Stimulated activated memory B cell treated with anti-CD40 and anti-IgM and Interleukin-4, amounts not matched to agents 10 μg/mL and 1 μg/mL and 100 μg/mL, for 72 hours (primary cell): Measurements from ENCODE around the gene COG5.
A peak's percentile ranks its signal among the peaks of the same experiment; 100 is the strongest.

Experiments
- ATAC-seq: fragments of 150-1000 bp; cut with Tn5 transposase; 2 replicates; pipeline ENCODE4 v1.10.0; 2021
- H3K27ac Mint-ChIP-seq: one replicate; pipeline ENCODE4 v1.8.0; 2022; ENCODE audit warnings: mild to moderate bottlenecking, mixed read lengths
- H3K27me3 Mint-ChIP-seq: one replicate; pipeline ENCODE4 v1.8.0; 2022; ENCODE audit warnings: mixed read lengths
- H3K36me3 Mint-ChIP-seq: one replicate; pipeline ENCODE4 v1.8.0; 2022; ENCODE audit warnings: mixed read lengths
- H3K4me1 Mint-ChIP-seq: one replicate; pipeline ENCODE4 v1.8.0; 2022; ENCODE audit warnings: mixed read lengths
- H3K4me3 Mint-ChIP-seq: one replicate; pipeline ENCODE4 v1.8.0; 2022; ENCODE audit warnings: mild to moderate bottlenecking, moderate library complexity, mixed read lengths
- H3K9me3 Mint-ChIP-seq: one replicate; pipeline ENCODE4 v1.8.0; 2022; ENCODE audit warnings: mixed read lengths

COG5 gene

DNA sequence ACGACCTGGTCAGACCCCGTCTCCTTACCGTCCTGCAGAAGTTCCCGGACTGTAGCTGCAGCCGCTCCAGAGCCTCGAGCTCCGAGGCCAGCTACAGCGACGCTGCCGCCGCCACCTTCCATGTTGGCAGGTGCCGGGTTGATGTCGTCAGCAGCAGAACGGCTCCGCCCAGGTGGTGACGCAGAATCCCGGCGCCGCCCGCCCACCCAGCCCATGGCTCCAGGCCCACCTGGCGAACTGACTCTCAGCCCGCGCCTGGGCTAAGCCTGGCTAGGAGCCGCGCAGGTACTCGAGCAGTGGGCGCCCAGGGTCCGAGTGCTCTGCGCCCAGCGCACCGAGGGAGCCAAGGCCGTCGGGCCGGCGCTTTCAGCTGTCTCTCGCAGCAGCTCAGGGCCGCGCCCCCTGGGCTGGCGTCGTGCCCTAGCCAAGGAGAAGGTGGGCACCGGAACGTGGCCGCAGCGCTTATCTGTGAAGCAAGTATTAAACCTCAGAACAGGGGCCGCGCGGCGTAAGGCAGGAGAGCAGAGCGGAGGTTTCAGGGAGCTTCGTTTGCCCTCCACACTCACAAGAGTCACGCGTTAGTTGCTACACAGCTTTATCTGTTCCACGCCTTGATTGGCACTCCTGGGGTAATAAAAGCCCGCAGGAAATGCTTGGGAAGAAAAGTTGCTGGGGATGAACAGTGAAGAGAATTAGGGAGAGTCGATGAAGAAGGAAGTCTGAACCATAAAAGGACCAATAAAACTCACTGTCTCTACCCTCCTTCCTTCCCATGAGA lies at the start of gene COG5, which contains the start of gene DUS4L:
Gene COG5 (minus strand): TSS at position 146 of the 778 bp plus-strand sequence. CDS start 24 bp downstream, at position 122.
Gene DUS4L (plus strand): TSS at position 197 of the 778 bp plus-strand sequence. CDS start 3,100 bp downstream, outside the sequence.
- peak within 1 kb of the TSS; percentile 96 for H3K4me3 Mint-ChIP-seq
- H3K9me3 Mint-ChIP-seq, result no peaks in the 10 kb centered on the region
- H3K27me3 Mint-ChIP-seq, result no peaks in the 10 kb centered on the region
- ATAC-seq, result peak; percentile 95
- H3K36me3 Mint-ChIP-seq, result peaks cover 11% of the 10 kb centered on the region
- H3K27ac Mint-ChIP-seq, result peak within 1 kb of the TSS; percentile 88
- peaks cover 62% of the 10 kb centered on the region for H3K4me1 Mint-ChIP-seq

DNA sequence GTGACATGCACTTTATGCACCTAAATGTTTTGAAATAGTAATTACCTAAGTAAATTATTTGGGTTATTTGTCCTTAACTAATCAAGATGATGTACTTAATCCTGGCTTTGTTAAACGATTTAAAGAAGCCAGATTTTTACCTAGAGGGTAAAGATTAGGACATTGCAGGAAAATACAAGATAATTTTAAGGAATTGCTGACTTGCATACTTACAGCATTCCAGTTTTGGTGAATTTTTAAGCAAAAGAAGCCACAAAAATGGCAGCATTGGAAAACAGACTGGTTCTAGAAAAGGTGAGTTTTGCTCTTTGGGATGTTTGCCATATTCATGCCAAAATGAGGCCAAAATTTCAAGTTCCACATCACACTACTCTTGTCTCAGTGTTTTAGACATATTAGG lies 49.7 kb upstream of the COG5 start:
- H3K27ac Mint-ChIP-seq, result no peak overlapping the region
- H3K36me3 Mint-ChIP-seq, result peaks cover 31% of the 10 kb centered on the region
- no peak for ATAC-seq
- no peak overlapping the region for H3K4me3 Mint-ChIP-seq
- no peaks in the 10 kb centered on the region for H3K27me3 Mint-ChIP-seq
- no peaks in the 10 kb centered on the region for H3K4me1 Mint-ChIP-seq
- H3K9me3 Mint-ChIP-seq, result no peaks in the 10 kb centered on the region

DNA sequence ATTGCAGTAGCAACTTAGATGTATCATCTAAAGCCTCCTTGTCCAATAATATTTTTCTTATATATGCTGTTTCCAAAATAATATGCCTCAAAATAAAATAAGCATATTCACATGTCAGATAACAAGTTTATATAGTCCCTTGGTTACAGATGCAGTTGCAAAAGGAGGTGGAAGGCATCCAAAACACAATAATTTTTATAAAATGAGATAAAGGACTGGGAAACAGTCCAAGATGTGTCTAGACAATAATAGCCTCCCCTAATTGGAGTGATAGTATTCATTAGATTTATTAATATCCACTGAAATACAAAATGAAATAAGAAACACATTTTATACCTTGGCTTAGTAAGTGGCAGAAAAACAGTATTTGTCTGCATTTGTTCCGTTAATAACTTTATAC lies 46.6 kb upstream of the COG5 start:
- no peaks in the 10 kb centered on the region for H3K9me3 Mint-ChIP-seq
- no peaks in the 10 kb centered on the region for H3K27me3 Mint-ChIP-seq
- H3K4me1 Mint-ChIP-seq, result no peaks in the 10 kb centered on the region
- H3K27ac Mint-ChIP-seq, result no peak overlapping the region
- H3K36me3 Mint-ChIP-seq, result peaks cover 27% of the 10 kb centered on the region
- no peak for ATAC-seq
- no peak overlapping the region for H3K4me3 Mint-ChIP-seq

DNA sequence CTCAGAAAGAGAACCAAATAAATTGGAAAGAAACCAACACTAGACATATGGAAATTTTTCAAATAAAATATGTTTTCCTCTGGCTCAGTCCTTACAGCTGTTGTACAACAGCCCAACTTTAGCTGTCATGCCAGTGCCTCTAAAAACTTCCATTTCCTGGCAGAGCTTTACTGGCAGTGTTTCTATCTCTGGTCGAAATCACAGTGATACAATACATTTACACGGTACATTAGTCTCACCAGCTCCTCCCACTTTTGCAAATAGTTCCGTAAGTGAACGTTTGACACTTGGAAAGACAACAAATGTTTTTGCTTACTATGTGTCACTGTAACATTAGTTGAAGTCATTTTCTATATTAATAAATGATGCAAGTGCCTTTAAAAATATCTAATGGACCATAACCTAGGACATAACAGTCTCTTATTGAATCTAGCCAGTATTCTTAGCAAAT lies 46.1 kb upstream of the COG5 start:
- ATAC-seq, result no peak
- H3K36me3 Mint-ChIP-seq, result peaks cover 27% of the 10 kb centered on the region
- no peaks in the 10 kb centered on the region for H3K9me3 Mint-ChIP-seq
- H3K4me3 Mint-ChIP-seq, result no peak overlapping the region
- no peaks in the 10 kb centered on the region for H3K4me1 Mint-ChIP-seq
- H3K27me3 Mint-ChIP-seq, result no peaks in the 10 kb centered on the region
- no peak overlapping the region for H3K27ac Mint-ChIP-seq

DNA sequence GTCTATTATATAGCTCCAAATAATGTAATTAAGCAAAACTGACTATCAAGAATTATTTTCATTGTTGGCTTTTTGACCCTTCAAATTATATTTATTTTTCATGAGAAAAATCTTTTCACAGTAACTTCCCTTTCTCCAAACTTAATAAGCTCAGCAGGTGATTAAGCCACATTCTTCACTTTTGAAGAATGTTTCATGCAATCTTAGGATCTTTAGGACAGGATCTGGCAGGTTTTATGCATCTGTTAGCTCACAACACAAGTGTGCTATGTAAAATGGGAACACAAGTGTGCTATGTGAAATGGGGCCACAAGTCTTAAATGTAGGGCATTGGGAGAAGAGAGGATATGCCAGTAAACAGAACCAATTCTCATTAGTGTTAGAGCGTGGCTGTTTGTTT lies 42.6 kb upstream of the COG5 start:
- Mint-ChIP-seq H3K27me3 (no peaks in the 10 kb centered on the region), H3K36me3 (peaks cover 27% of the 10 kb centered on the region), H3K4me3 (no peak overlapping the region), H3K27ac (no peak overlapping the region), H3K4me1 (no peaks in the 10 kb centered on the region), H3K9me3 (no peaks in the 10 kb centered on the region)
- no peak for ATAC-seq

DNA sequence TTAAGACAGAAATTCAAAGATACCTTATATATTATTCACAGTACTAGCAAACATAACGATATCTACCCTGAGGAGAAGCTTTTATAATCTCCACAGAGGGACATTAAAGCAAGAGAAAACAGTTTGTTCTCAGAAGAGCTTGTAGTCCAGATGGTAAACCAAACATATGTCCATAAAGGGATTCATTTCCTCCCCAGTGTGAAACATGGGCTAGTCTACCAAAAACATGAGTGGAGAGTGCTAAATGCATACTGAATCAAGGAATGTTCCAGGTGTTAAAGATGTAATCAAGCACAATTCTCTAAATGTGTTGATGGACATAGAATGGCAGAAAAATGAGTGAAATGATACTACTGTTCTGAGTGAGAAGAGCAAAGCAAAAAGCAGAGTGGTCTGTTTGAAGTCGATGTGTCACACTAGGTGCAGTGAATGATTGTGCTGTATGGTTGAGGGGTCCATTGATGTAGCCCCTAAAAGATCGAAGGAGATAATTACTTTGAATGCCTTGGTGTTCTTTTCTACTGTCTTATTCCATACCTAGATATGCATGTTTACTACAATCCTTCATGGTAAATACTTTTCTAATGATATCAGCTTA lies 41.6 kb upstream of the COG5 start:
- Mint-ChIP-seq H3K36me3 (peaks cover 29% of the 10 kb centered on the region), H3K9me3 (no peaks in the 10 kb centered on the region), H3K4me3 (no peak overlapping the region), H3K4me1 (no peaks in the 10 kb centered on the region), H3K27me3 (no peaks in the 10 kb centered on the region), H3K27ac (no peak overlapping the region)
- no peak for ATAC-seq

DNA sequence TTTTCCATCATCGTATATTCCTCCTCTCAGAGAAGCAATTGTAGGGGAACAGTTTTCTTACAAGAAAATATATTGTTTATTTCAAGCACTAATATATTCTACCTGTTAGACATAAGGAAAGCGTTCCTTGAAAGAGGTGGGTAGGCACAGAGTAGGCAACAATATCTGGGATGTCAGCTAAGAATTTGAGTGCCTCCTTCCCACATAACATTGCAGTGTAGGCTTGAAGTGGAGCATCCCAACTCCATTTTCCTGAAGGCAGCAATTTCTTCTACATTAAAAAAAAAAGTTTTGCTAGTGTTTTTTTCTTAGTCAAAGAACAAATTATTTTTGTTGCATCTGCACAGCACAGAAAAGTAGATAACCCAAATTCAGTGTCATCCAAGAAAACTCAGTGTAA lies 37.1 kb upstream of the COG5 start:
- Mint-ChIP-seq H3K27me3 (no peaks in the 10 kb centered on the region), H3K9me3 (no peaks in the 10 kb centered on the region), H3K4me3 (no peak overlapping the region), H3K27ac (no peak overlapping the region), H3K36me3 (peaks cover 22% of the 10 kb centered on the region), H3K4me1 (no peaks in the 10 kb centered on the region)
- no peak for ATAC-seq

DNA sequence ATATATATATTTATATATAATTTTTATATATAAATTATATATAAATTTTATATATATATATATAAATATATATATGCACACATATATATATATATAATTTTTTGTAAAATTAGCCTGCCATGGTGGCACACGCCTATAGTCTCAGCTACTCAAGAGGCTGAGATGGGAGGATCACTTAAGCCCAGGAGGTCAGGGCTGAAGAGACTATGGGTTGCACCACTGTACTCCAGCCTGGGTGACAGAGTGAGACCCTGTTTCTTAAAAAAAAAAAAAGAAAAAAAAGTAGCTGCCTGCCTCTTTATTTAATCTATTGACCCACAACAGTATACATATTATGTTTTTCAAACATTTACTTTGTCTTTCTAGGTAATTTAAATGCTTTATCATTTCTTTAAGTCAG lies 35.5 kb upstream of the COG5 start:
- no peak for ATAC-seq
- Mint-ChIP-seq H3K27ac (no peak overlapping the region), H3K36me3 (peaks cover 34% of the 10 kb centered on the region)

DNA sequence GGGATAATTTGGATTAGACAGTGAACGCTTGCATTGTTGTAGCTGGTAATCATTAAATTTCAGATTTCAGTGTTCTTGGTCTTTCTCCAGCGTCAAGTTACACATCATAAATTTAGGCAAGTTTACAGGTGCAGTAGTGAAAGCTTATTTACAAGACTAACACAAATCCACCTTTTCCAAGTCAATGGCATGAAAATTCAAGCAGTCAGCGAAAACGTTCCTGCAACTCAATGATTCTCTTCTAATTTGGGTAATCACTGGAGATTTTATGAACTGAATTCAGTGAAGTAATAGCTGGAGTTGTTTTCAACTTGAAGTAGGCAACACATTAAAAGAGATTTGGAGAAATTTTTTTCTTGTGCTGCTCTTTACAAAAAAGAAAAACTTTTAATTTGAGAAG lies 34.2 kb upstream of the COG5 start:
- no peak overlapping the region for H3K27ac Mint-ChIP-seq
- no peaks in the 10 kb centered on the region for H3K9me3 Mint-ChIP-seq
- no peak for ATAC-seq
- H3K4me3 Mint-ChIP-seq, result no peak overlapping the region
- no peaks in the 10 kb centered on the region for H3K4me1 Mint-ChIP-seq
- H3K27me3 Mint-ChIP-seq, result no peaks in the 10 kb centered on the region
- H3K36me3 Mint-ChIP-seq, result peaks cover 27% of the 10 kb centered on the region

More for the DNA sequence above, 35.5 kb upstream of the COG5 start:
- H3K4me1 Mint-ChIP-seq, result no peaks in the 10 kb centered on the region
- no peaks in the 10 kb centered on the region for H3K27me3 Mint-ChIP-seq
- no peaks in the 10 kb centered on the region for H3K9me3 Mint-ChIP-seq
- H3K4me3 Mint-ChIP-seq, result no peak overlapping the region

DNA sequence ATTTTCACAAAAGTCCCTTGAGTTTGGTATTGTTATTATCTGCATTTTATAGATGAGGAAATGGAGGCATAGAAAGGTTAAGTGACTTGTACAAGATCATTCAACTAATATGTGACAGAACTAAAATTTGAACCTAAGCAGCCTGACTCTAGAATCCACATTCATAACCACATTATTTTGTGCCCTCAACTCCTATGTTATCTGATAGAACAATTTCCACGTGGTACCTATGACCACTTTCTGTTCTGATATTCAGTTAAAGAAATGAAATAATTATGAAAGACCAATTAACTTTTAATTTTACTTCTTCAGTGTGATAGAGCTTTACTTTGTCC lies 33.8 kb upstream of the COG5 start:
- Mint-ChIP-seq H3K4me3 (no peak overlapping the region), H3K27me3 (no peaks in the 10 kb centered on the region), H3K4me1 (no peaks in the 10 kb centered on the region), H3K36me3 (peaks cover 27% of the 10 kb centered on the region), H3K27ac (no peak overlapping the region), H3K9me3 (no peaks in the 10 kb centered on the region)
- ATAC-seq, result no peak

DNA sequence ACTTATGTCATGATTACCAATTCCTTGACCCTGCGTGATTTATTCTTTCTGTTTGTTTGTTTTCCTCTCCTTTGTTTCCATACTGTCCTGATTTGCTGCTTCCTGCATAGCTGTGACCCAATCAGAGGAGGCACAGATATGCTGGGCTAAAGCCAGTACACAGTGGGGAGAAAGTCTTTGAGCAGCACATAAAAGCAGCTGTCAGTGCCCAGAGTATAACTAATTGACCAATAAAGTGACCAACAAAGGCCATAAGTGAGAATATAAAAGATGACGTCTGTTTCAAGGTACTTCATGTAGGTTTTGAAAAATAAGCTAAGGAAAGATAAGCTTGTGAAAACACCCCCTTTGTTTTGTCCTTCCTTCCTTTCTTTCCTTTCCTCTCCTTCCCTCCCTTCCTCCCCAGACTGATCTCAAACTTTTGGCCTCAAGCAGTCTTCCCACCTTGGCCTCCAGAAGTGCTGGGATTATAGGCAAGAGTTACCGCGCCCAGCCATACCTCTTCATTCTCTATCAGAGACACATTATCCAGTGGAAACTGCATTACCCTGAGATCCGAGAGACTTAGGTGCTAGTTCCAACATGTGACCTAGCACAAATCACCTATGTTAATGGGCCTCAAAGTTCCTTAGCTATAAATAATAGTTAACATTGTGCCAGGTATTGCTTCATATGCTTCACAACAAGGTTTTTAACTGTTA lies 33.3 kb upstream of the COG5 start:
- H3K27ac Mint-ChIP-seq, result no peak overlapping the region
- ATAC-seq, result no peak
- no peaks in the 10 kb centered on the region for H3K9me3 Mint-ChIP-seq
- no peak overlapping the region for H3K4me3 Mint-ChIP-seq
- H3K36me3 Mint-ChIP-seq, result peaks cover 27% of the 10 kb centered on the region
- no peaks in the 10 kb centered on the region for H3K27me3 Mint-ChIP-seq
- H3K4me1 Mint-ChIP-seq, result no peaks in the 10 kb centered on the region

DNA sequence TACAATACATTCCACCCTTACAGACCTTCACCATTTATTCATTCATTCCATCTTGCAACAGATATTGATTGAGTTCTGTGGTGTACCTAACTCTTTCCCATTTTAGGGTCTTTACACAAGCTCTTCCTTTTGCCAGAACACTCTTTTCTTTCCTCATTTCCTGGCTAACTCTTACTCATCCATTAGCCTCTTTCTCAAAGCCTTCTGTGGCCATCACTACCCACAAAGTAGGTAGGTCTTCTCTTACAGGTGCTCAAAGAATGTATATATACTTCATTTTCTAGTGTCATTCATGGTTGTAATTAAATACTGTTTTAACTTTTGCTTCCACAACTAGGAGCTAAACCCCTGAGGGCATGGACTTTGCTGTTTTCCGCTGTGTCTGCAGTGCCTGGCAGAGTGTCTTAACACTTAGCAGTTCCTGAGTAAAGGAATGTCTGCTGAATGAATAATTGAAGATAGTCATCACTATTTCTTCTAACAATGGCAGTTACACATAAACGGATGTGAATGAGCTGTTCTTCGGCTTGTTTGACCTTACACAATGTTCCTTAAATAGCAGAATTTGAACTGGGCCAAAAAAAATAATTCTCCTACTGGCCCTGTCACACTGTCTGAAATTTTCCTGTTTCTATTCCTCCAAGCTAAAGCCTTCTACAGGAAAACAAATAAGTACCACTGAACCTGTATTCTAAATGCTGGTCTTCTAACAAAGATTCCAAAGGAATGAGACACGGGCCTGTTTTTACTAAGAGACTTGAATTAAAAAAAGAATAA lies 31.4 kb upstream of the COG5 start:
- ATAC-seq, result no peak
- H3K27ac Mint-ChIP-seq, result no peak overlapping the region
- no peaks in the 10 kb centered on the region for H3K4me1 Mint-ChIP-seq
- no peaks in the 10 kb centered on the region for H3K27me3 Mint-ChIP-seq
- H3K9me3 Mint-ChIP-seq, result no peaks in the 10 kb centered on the region
- H3K4me3 Mint-ChIP-seq, result no peak overlapping the region
- peaks cover 29% of the 10 kb centered on the region for H3K36me3 Mint-ChIP-seq

DNA sequence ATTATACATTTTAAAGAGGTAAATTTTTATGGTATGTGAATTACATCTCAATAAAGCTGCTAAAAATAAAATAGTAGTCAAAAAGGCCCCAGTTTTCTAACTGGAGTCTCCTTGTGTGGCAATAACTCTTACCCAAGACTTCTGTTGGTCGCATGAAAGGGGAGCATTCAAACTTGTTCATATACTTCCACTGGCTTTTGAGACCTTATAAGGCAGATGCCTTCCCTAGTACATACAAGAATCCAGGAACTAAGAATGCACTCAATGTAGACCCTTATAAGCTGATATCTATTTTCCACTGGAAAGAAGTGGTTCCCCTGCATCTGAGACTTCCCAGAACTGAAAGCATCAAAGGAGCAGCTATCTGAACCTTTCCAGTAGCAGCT lies 29.3 kb upstream of the COG5 start:
- peaks cover 34% of the 10 kb centered on the region for H3K36me3 Mint-ChIP-seq
- no peak for ATAC-seq
- no peaks in the 10 kb centered on the region for H3K9me3 Mint-ChIP-seq
- no peaks in the 10 kb centered on the region for H3K4me1 Mint-ChIP-seq
- H3K27me3 Mint-ChIP-seq, result no peaks in the 10 kb centered on the region
- no peak overlapping the region for H3K4me3 Mint-ChIP-seq
- no peak overlapping the region for H3K27ac Mint-ChIP-seq

DNA sequence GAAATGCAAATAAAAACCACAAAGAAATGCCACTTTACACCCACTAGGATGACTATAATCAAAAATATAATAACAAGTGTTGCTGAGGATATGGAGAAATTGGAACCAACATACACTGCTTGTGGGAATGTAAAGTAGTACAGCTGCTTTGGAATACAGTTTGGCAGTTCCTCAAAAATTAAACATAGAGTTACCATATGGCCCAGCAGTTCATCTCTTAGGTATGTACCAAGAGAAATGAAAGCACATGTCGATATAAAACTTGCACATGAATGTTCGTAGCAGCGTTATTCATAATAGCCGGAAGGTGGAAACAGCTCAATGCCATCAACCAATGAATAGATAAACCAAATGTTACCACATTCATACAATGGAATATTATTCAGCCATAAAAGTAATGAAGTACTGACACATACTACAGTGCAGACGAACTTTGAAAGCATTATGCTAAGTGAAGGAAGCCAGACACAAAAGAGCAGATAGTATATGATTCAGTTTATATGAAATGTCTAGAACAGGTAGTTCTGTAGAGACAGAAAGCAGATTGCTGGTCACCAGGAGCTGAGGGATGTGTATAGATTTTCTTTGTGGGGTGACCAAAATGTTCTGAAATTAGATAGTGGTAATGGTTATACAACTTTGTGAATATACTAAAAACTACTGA lies 28.8 kb upstream of the COG5 start:
- H3K9me3 Mint-ChIP-seq, result no peaks in the 10 kb centered on the region
- peaks cover 34% of the 10 kb centered on the region for H3K36me3 Mint-ChIP-seq
- H3K4me1 Mint-ChIP-seq, result no peaks in the 10 kb centered on the region
- no peak overlapping the region for H3K27ac Mint-ChIP-seq
- H3K27me3 Mint-ChIP-seq, result no peaks in the 10 kb centered on the region
- H3K4me3 Mint-ChIP-seq, result no peak overlapping the region
- no peak for ATAC-seq

DNA sequence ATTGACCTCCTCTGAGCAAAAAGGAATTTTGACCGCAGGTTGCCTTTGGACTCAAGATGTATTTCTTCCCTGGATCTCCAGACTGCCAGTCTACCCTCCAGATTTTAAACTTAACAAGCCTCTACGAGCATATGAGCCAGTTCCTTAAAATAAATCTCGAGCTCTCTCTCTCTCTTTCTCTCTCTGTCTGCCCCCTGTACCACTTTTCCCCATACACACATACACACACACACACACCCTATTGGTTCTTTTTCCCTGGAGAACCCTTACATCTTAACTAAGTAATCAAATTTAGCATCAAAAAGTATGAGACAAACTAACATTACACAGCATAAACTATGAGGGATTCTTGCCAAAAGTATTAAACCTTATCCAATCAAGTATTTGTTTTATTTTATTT lies 27.7 kb upstream of the COG5 start:
- H3K9me3 Mint-ChIP-seq, result no peaks in the 10 kb centered on the region

More for the DNA sequence above, 27.7 kb upstream of the COG5 start:
- no peaks in the 10 kb centered on the region for H3K4me1 Mint-ChIP-seq
- H3K27ac Mint-ChIP-seq, result no peak overlapping the region
- no peaks in the 10 kb centered on the region for H3K27me3 Mint-ChIP-seq
- no peak overlapping the region for H3K4me3 Mint-ChIP-seq
- H3K36me3 Mint-ChIP-seq, result peaks cover 24% of the 10 kb centered on the region
- no peak for ATAC-seq
